B cell (primary cell): ENCODE results near the gene KRTAP10-12. TPM values are rescaled to one million over a fixed set of nuclear protein-coding genes. Genes with fewer than 3 reads are reported as not detected.
A peak's percentile ranks its signal among the peaks of the same experiment; 100 is the strongest.

Experiments
- ATAC-seq: fragments of 200-7000 bp; cut with Tn5 transposase; one replicate; pipeline ENCODE4 v1.10.0; 2021; ENCODE audit warnings: low read depth, mild to moderate bottlenecking, moderate number of reproducible peaks, moderate library complexity
- CTCF ChIA-PET: fragments of 350-600 bp; sonication (Branson Sonifier 250); formaldehyde crosslinking; loops from one replicate; lab custom pipeline; 2021; ENCODE audit warnings: antibody characterized with exemption, inconsistent platforms; lab: Charles Lee
- POLR2A ChIA-PET: fragments of 350-600 bp; sonication (Branson Sonifier 250); formaldehyde crosslinking; loops from one replicate; lab custom pipeline; 2021; ENCODE audit warnings: antibody characterized with exemption; lab: Charles Lee
- DNase-seq: peaks from one replicate; pipeline ENCODE4 v3.0.0; 2013
- H2AFZ ChIP-seq: 2 replicates; pipeline ENCODE4 v1.6.1; 2012; ENCODE audit warnings: mild to moderate bottlenecking, low read depth, low read length; ENCODE audit not compliant: insufficient read depth, poor library complexity, severe bottlenecking
- H3K27ac ChIP-seq, 2 donors: 1 replicate in 1 of 2; 2 replicates in 1 of 2; pipeline ENCODE4 v1.5.1; 2012 to 2013; ENCODE audit warnings: low read length in 2 of 2, mild to moderate bottlenecking in 2 of 2, moderate library complexity in 1 of 2
- H3K27me3 ChIP-seq, 4 experiments: fragments of 200-600 bp in 1 of 4; sonication (generic) in 1 of 4; replicated peaks in 1 of 4; 1 replicate in 2 of 4; 2 replicates in 2 of 4; pipeline versions ENCODE4 v1.6.1 to v1.7.0; 2013 to 2016; ENCODE audit warnings: low read length in 3 of 4, mild to moderate bottlenecking in 2 of 4, mixed read lengths in 1 of 4, moderate library complexity in 1 of 4; ENCODE audit not compliant: insufficient read depth in 4 of 4, control insufficient read depth in 3 of 4; ENCODE audit errors: control extremely low read depth in 1 of 4
- H3K36me3 ChIP-seq, 2 experiments: replicated peaks in 1 of 2; 1 replicate in 1 of 2; 2 replicates in 1 of 2; pipeline versions ENCODE4 v1.6.1 to v1.7.1; 2013; ENCODE audit warnings: low read length in 1 of 2; ENCODE audit not compliant: insufficient read depth in 2 of 2, control insufficient read depth in 1 of 2; ENCODE audit errors: control extremely low read depth in 1 of 2, extremely low read depth in 1 of 2
- H3K4me1 ChIP-seq, 2 donors: fragments of 200-600 bp in 1 of 2; sonication (generic) in 1 of 2; 1 replicate in 1 of 2; 2 replicates in 1 of 2; pipeline versions ENCODE4 v1.5.1 to v1.6.1; 2013 to 2017; ENCODE audit warnings: low read length in 2 of 2; ENCODE audit not compliant: control insufficient read depth in 2 of 2, insufficient read depth in 2 of 2
- H3K4me2 ChIP-seq: replicated peaks from 2 replicates; pipeline ENCODE3; 2012; ENCODE audit warnings: mild to moderate bottlenecking, low read depth, low read length; ENCODE audit not compliant: poor library complexity, severe bottlenecking
- H3K4me3 ChIP-seq, 5 experiments: fragments of 200-600 bp in 1 of 5; sonication (generic) in 1 of 5; 1 replicate in 3 of 5; 2 replicates in 2 of 5; pipeline versions ENCODE4 v1.5.1 to v1.7.0; 2011 to 2016; ENCODE audit warnings: low read length in 4 of 5, mild to moderate bottlenecking in 4 of 5, low read depth in 2 of 5, control low read depth in 1 of 5, moderate library complexity in 1 of 5; ENCODE audit not compliant: insufficient read depth in 1 of 5; ENCODE audit errors: control extremely low read depth in 1 of 5, extremely low read depth in 1 of 5
- H3K79me2 ChIP-seq: fragments of 200-600 bp; sonication (generic); one replicate; pipeline ENCODE4 v1.6.0; 2016; ENCODE audit warnings: low read length; ENCODE audit not compliant: control insufficient read depth, insufficient read depth
- H3K9ac ChIP-seq: fragments of 200-600 bp; sonication (generic); 2 replicates; pipeline ENCODE4 v1.6.1; 2017; ENCODE audit warnings: mild to moderate bottlenecking, low read length, moderate library complexity
- H3K9me3 ChIP-seq, 3 donors: one replicate each; pipeline versions ENCODE4 v1.6.1 to v1.7.1; 2013; ENCODE audit warnings: low read length in 2 of 3; ENCODE audit not compliant: control insufficient read depth in 2 of 3, insufficient read depth in 1 of 3; ENCODE audit errors: control extremely low read depth in 1 of 3
- H4K20me1 ChIP-seq: 2 replicates; pipeline ENCODE4 v1.6.0; 2012; ENCODE audit warnings: mild to moderate bottlenecking, low read length; ENCODE audit not compliant: insufficient read depth, control insufficient read depth, poor library complexity, severe bottlenecking
- H3K27ac Mint-ChIP-seq: one replicate; pipeline ENCODE4 v1.8.0; 2021; ENCODE audit warnings: mixed read lengths
- H3K27me3 Mint-ChIP-seq: one replicate; pipeline ENCODE4 v1.8.0; 2021; ENCODE audit warnings: mixed read lengths
- H3K4me1 Mint-ChIP-seq: one replicate; pipeline ENCODE4 v1.8.0; 2021; ENCODE audit warnings: mixed read lengths
- H3K4me3 Mint-ChIP-seq: one replicate; pipeline ENCODE4 v1.8.0; 2021; ENCODE audit warnings: mixed read lengths
- H3K9me3 Mint-ChIP-seq: one replicate; pipeline ENCODE4 v1.8.0; 2022; ENCODE audit warnings: mixed read lengths; ENCODE audit not compliant: insufficient read depth
- CTCF ChIP-seq: fragments of 200-600 bp; IDR thresholded peaks from one replicate; pipeline ENCODE4 v1.8.0; 2022; ENCODE audit warnings: antibody characterized with exemption, mild to moderate bottlenecking
- EZH2 ChIP-seq: IDR thresholded peaks from 2 replicates; pipeline ENCODE4 v1.6.1; 2012; ENCODE audit warnings: borderline replicate concordance, low read depth, mild to moderate bottlenecking, moderate library complexity, low read length; ENCODE audit not compliant: insufficient read depth, poor library complexity, severe bottlenecking
- WGBS: methylation state at CpG from one replicate; pipeline ENCODE4 v1.1.5; 2013; ENCODE audit warnings: missing lambda C conversion rate; ENCODE audit not compliant: insufficient coverage; 5-methylcytosine and 5-hydroxymethylcytosine counted together
- intact Hi-C: fragments of 100-400 bp; cut with micrococcal nuclease; formaldehyde crosslinking; loops from one replicate; pipeline ENCODE4 v1.10.0; 2022
- polyA plus RNA-seq: library from polyadenylated mRNA; depleted of rRNA; stranded (reverse); fragments of >200 nt; gene quantifications from 2 replicates; pipeline ENCODE4 v1.2.3, GENCODE V29; 2012
- total RNA-seq, 2 donors: library from RNA; stranded (reverse); fragments of 120-200 nt in 1 of 2; gene quantifications; 1 replicate in 1 of 2; 2 replicates in 1 of 2; pipeline versions ENCODE4 v1.2.3 to v1.2.4, GENCODE V29; 2013 to 2022

KRTAP10-12 gene
- total and polyA plus RNA-seq, 2 donors (not counting 1 experiment from before 2014, with no cell fraction given): not detected

GRCh38 chr21:44657635-44658540 lies 39.1 kb upstream of the KRTAP10-12 start, which contains the start of gene KRTAP12-3:
Gene KRTAP12-3, plus strand, starts transcription at chr21:44657932. Its CDS starts 48 bp downstream, at chr21:44657980.
- peaks cover 12% of the 10 kb centered on the region for H3K9me3 Mint-ChIP-seq
- peaks cover 0 to 3% of the 10 kb centered on the region in 2 donors for H3K4me1 ChIP-seq
- intact Hi-C loops: no loop called here

More at GRCh38 chr21:44657635-44658540, 39.1 kb upstream of the KRTAP10-12 start, which contains the start of gene KRTAP12-3:
- ChIA-PET CTCF (no interaction called here), POLR2A (no interaction called here)
- Histone ChIP-seq H3K79me2 (no peaks in the 10 kb centered on the region), H3K27ac (no peak within 1 kb of the TSS), H2AFZ (no peak within 1 kb of the TSS), H3K4me2 (no peak within 1 kb of the TSS), H3K27me3 (peaks cover 0 to 16% (median 0%) of the 10 kb centered on the region in 4 experiments), H3K36me3 (no peaks in the 10 kb centered on the region), H3K9ac (no peak within 1 kb of the TSS), H4K20me1 (no peaks in the 10 kb centered on the region), H3K4me3 (no peak within 1 kb of the TSS), H3K9me3 (peaks cover 3 to 32% (median 11%) of the 10 kb centered on the region in 3 donors)
- peak within 1 kb of the TSS; percentile 41 for H3K27ac Mint-ChIP-seq
- DNase-seq: no peak
- TF ChIP-seq EZH2 (no peak), CTCF (no peak)
- 86% methylated on average over 17 of the region's 26 CpGs for WGBS
- no peak for ATAC-seq
- H3K27me3 Mint-ChIP-seq: peaks cover 43% of the 10 kb centered on the region
- no peak within 1 kb of the TSS for H3K4me3 Mint-ChIP-seq
- peaks cover 2% of the 10 kb centered on the region for H3K4me1 Mint-ChIP-seq
